Forelimb muscle (tissue), 1 donor: ENCODE results near the gene YEATS2. TPM values are rescaled to one million over a fixed set of nuclear protein-coding genes. Genes with fewer than 3 reads are reported as not detected.
"Not testable (repeated sequence)": the region's sequence is repeated elsewhere in the genome, so short reads cannot be mapped to it uniquely, and the experiment has no call there.

Experiments
- DNase-seq: peaks from one replicate; pipeline ENCODE4 v3.0.0-alpha.2; 2013; ENCODE audit warnings: low read depth
- polyA plus RNA-seq: library from polyadenylated mRNA; unstranded; fragments of 120-200 nt; gene quantifications from one replicate; pipeline ENCODE4 v1.2.1, GENCODE V29; 2013; ENCODE audit not compliant: insufficient read length

YEATS2 gene
- polyA plus RNA-seq, 1 donor, result 30.2 TPM

GRCh38 chr3:183776451-183776850 is 78.9 kb downstream of the YEATS2 start:
- not testable (repeated sequence) for DNase-seq

GRCh38 chr3:183777016-183777618 is 79.5 kb downstream of the YEATS2 start:
- DNase-seq, result no peak

GRCh38 chr3:183779896-183780465 is 82.4 kb downstream of the YEATS2 start:
- DNase-seq, result no peak

GRCh38 chr3:183781246-183781645 is 83.6 kb downstream of the YEATS2 start:
- DNase-seq, result no peak

GRCh38 chr3:183782576-183783276 is 85.1 kb downstream of the YEATS2 start:
- no peak for DNase-seq

GRCh38 chr3:183784503-183784902 is 86.9 kb downstream of the YEATS2 start:
- not testable (repeated sequence) for DNase-seq

- DNase-seq, result no peak
These were observed 92.2 kb downstream of the YEATS2 start for GRCh38 chr3:183789826-183790225.

- no peak for DNase-seq
These were observed 93.1 kb downstream of the YEATS2 start for GRCh38 chr3:183790700-183791099.

- DNase-seq, result no peak
These were observed 95.4 kb downstream of the YEATS2 start for GRCh38 chr3:183792976-183793375.

GRCh38 chr3:183794452-183794851 is 96.9 kb downstream of the YEATS2 start:
- no peak for DNase-seq

- no peak for DNase-seq
These were observed 98.8 kb downstream of the YEATS2 start for GRCh38 chr3:183796372-183796771.

- DNase-seq, result no peak
These were observed 100.4 kb downstream of the YEATS2 start for GRCh38 chr3:183797996-183798395.

- DNase-seq, result no peak
These were observed 101.9 kb downstream of the YEATS2 start for GRCh38 chr3:183799461-183799860.

- DNase-seq, result no peak
These were observed 102.8 kb downstream of the YEATS2 start for GRCh38 chr3:183800243-183800863.

GRCh38 chr3:183801601-183802000 is 104.0 kb downstream of the YEATS2 start:
- no peak for DNase-seq

GRCh38 chr3:183802989-183803388 is 105.4 kb downstream of the YEATS2 start:
- DNase-seq, result no peak

GRCh38 chr3:183807209-183807728 is 109.7 kb downstream of the YEATS2 start:
- DNase-seq, result no peak

GRCh38 chr3:183807881-183808280 is 110.3 kb downstream of the YEATS2 start:
- DNase-seq, result no peak

GRCh38 chr3:183808355-183808754 is 110.8 kb downstream of the YEATS2 start:
- no peak for DNase-seq

- no peak for DNase-seq
These were observed 111.7 kb downstream of the YEATS2 start for GRCh38 chr3:183809270-183809669.

GRCh38 chr3:183810643-183811594 is 113.3 kb downstream of the YEATS2 start:
- no peak for DNase-seq
